ENCODE results near the gene KLHL30. TPM values are rescaled to one million over a fixed set of nuclear protein-coding genes. Genes with fewer than 3 reads are reported as not detected.

Gene KLHL30
- total RNA-seq, 1 donor = 0.09 TPM

DNA sequence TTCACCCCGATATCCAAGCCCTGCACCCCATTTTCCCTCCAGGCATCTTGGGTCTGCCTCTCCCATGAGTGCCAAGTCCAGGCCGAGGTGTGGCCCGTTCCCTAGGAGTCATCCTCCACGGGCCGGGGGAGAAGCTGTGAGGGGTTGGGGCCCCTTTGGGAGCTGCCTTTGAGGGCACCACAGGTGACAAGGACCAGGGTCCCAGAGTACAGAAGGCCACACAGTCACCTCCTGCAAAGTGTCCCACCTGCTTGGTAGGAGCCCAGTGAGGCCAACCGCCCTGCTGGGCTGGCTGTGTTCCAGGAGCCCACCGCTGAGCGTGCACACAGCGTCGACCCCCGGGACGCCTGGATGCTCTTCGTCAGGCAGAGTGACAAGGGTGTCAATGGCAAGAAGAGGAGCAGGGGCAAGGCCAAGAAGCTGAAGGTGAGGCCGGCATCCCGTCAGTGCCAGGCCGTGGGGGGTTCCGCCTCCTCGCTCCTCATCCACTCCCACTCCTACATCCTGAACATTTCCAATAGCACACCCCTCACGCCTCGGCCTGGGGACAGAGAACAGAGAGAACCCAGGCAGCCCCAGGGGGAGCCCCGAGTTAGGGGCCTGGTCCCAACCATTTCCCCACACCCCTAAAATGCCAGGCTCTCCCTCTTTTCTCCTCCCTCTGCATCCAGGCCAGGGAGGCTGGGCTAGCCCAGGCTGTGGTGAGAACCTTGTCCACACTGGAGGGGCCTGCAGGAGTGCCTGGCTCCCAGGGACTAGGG lies 23.0 kb downstream of the KLHL30 start:
- DNase-seq (ENCODE audit: low read depth) = no peak
- no peak overlapping the region for H3K4me3 ChIP-seq (ENCODE audit: low read depth, low read length)
- TF ChIP-seq, protein P1, sequence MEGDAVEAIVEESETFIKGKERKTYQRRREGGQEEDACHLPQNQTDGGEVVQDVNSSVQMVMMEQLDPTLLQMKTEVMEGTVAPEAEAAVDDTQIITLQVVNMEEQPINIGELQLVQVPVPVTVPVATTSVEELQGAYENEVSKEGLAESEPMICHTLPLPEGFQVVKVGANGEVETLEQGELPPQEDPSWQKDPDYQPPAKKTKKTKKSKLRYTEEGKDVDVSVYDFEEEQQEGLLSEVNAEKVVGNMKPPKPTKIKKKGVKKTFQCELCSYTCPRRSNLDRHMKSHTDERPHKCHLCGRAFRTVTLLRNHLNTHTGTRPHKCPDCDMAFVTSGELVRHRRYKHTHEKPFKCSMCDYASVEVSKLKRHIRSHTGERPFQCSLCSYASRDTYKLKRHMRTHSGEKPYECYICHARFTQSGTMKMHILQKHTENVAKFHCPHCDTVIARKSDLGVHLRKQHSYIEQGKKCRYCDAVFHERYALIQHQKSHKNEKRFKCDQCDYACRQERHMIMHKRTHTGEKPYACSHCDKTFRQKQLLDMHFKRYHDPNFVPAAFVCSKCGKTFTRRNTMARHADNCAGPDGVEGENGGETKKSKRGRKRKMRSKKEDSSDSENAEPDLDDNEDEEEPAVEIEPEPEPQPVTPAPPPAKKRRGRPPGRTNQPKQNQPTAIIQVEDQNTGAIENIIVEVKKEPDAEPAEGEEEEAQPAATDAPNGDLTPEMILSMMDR (IDR thresholded peaks at IDR 0.05; ENCODE audit: insufficient read depth, low read length) = no peak

DNA sequence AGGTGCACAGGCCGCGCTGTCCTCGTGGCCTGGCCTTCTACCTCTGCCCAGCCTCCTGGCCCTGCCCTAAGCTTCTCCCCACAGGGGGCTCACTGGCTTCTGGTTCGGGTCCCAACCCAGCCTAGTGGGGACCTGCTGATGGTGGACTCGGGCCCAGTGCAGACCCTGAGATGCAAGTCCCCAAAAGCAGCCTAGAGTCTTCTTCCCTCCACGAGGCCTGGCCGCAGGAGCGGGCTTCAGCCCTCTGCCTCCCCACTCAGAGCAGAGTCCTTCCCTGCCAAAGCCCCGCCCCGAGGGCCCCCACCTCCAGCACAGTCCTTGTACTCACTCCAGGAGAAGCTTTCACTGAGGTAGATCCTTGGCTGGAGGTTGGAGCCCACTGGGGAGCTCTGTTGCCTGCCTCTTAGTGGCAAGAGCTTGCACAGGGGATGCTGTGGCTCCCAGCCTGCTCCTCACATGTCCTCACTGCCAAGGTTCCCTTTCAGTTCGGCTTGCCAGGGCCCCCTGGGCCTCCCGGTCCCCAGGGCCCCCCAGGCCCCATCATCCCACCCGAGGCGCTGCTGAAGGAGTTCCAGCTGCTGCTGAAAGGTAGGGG lies 23.9 kb downstream of the KLHL30 start:
- H3K4me3 ChIP-seq (ENCODE audit: low read depth, low read length) = no peak overlapping the region
- DNase-seq (ENCODE audit: low read depth) = no peak
- TF ChIP-seq, protein P1 (IDR thresholded peaks at IDR 0.05; ENCODE audit: insufficient read depth, low read length) = no peak

DNA sequence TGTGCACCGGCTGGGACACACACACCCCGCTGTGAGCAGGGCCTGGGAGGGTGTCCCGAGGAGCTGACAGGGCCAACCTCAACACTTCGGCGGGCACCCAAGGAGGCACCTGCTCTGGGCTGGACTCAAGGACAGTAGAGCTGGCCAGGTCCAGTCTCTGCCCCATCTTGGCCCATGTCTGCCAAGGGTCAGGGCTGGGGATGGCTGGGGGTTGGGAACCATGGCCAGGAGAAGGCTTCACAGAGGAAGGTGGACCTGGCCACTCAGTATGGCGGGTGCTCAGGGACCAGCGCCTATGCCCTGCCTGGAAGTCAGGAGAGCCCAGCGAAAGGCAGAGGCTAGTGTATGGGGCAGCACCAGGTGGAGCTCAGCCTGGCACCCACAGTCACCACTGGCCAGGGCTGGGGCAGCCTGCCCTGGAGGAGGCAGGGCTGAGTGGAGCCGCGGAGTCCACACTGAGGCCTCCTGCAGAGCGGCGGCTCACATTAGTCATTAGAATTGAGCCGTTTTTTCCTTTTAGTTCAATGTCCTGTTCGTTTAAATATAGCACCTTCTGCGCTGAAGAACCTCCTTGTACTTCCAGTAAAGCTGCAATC lies 24.5 kb downstream of the KLHL30 start:
- no peak for DNase-seq (ENCODE audit: low read depth)
- H3K4me3 ChIP-seq (ENCODE audit: low read depth, low read length) = no peak overlapping the region

DNA sequence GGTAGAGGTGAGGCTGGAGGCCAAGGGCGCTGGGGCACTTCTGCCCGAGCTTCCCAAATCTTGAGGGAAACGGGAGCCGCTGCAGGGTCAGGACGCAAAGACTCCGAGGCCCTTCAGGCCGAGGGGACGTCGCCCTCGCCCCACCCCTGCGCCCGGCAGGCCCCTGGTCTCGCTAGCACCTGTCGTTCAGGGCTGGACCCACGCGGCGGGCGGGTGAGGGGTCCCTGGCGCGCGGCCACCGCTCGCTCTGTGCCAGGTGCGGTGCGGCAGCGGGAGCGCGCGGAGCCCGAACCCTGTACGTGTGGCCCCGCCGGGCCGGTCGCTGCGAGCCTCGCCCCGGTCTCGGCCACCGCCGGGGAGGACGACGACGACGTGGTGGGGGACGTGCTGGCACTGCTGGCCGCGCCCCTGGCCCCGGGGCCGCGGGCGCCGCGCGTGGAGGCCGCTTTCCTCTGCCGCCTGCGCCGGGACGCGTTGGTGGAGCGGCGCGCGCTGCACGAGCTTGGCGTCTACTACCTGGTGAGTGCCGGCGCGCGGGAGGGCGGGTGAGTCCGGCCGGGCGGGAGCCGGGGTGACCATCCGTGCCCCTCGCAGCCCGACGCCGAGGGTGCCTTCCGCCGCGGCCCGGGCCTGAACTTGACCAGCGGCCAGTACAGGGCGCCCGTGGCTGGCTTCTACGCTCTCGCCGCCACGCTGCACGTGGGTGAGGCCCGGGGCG lies 25.2 kb downstream of the KLHL30 start:
- TF ChIP-seq, protein P1 (IDR thresholded peaks at IDR 0.05; ENCODE audit: insufficient read depth, low read length) = no peak
- DNase-seq (ENCODE audit: low read depth) = no peak
- peak overlapping the region; percentile 28 for H3K4me3 ChIP-seq (ENCODE audit: low read depth, low read length)

More for the DNA sequence above, 24.5 kb downstream of the KLHL30 start:
- TF ChIP-seq, protein P1 (IDR thresholded peaks at IDR 0.05; ENCODE audit: insufficient read depth, low read length) = no peak

DNA sequence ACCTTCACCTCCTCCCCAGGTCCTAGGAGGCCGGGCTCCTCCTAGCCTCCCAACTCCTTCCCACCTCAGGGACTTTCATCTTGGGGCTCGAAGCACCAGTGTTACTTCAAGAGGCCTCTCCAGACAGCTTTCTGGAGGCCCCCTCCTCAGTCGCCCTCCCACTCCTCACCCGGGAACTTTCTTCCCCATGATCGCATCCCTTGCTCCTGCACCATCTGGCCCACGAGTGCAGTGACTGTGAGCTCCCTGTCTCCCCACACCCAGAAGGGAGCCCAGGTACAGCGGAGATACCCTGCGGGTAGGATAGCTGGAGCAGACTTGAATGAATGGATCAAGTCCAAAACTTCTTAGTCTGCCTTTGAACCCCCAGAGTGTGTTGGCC lies 26.4 kb downstream of the KLHL30 start:
- TF ChIP-seq, protein P1 (IDR thresholded peaks at IDR 0.05; ENCODE audit: insufficient read depth, low read length) = no peak
- no peak for DNase-seq (ENCODE audit: low read depth)
- H3K4me3 ChIP-seq (ENCODE audit: low read depth, low read length) = no peak overlapping the region

DNA sequence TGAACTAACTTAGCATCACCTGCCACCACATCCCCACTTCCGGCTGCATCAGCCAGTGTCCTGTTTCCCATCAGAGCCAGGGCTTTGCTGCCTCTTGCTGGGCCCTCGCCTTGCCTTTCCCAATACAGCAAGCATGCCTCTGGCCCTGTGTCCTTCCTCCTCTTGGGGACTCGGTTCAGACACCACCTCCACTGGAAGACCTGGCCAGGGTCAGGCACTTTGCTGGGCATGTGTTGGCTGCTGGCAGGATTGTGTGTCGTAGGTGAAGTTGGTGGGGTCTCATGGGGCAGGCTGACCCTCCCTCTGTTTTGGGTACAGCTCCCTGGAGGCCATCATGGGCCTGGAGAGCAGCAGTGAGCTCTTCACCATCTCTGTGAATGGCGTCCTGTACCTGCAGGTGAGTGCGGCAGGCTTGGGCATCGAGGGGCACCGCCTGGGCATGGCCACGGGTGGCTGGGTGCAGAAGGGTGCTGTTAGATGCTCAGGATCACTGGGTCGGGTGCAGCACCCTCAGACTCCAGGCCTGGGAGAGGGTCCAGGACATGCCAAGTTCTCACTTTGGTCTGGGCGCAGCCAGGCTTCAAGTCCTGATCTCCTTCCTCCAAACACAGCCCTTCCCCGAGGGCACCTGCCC lies 26.9 kb downstream of the KLHL30 start:
- TF ChIP-seq, protein P1 (IDR thresholded peaks at IDR 0.05; ENCODE audit: insufficient read depth, low read length) = no peak
- DNase-seq (ENCODE audit: low read depth) = no peak
- H3K4me3 ChIP-seq (ENCODE audit: low read depth, low read length) = no peak overlapping the region

Data from fibroblast of the aortic adventitia (primary cell).